ENCODE measurements around the gene SFXN3.

DNA sequence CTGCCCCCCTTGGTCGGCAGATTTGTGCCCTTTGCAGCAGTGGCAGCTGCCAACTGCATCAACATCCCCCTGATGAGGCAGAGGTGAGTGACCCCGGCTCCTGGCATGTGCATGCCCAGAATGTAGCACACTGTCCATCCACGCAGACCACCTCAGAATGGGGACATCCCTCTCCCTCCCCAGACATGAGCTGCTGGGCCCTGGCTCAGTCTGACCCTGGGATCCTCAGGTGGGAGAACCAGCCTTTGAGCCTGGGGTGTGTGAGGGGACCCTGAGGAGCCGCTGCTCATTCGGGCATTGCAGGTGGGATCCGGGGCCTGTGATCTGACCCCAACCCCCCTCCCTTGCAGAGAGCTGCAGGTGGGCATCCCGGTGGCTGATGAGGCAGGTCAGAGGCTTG, 5.7 kb downstream of the SFXN3 start:
- TF ChIP-seq, protein P1, sequence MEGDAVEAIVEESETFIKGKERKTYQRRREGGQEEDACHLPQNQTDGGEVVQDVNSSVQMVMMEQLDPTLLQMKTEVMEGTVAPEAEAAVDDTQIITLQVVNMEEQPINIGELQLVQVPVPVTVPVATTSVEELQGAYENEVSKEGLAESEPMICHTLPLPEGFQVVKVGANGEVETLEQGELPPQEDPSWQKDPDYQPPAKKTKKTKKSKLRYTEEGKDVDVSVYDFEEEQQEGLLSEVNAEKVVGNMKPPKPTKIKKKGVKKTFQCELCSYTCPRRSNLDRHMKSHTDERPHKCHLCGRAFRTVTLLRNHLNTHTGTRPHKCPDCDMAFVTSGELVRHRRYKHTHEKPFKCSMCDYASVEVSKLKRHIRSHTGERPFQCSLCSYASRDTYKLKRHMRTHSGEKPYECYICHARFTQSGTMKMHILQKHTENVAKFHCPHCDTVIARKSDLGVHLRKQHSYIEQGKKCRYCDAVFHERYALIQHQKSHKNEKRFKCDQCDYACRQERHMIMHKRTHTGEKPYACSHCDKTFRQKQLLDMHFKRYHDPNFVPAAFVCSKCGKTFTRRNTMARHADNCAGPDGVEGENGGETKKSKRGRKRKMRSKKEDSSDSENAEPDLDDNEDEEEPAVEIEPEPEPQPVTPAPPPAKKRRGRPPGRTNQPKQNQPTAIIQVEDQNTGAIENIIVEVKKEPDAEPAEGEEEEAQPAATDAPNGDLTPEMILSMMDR (IDR thresholded peaks at IDR 0.05): no peak
- no peak for TF ChIP-seq POLR2A (IDR thresholded peaks at IDR 0.05)

Measured in heart left ventricle (tissue), 13 donors.